Measurements from ENCODE around the gene SLC33A1. TPM values are rescaled to one million over a fixed set of nuclear protein-coding genes. Genes with fewer than 3 reads are reported as not detected.
A peak's percentile ranks its signal among the peaks of the same experiment; 100 is the strongest.
"Not testable (repeated sequence)": the region's sequence is repeated elsewhere in the genome, so short reads cannot be mapped to it uniquely, and the experiment has no call there.

Gene SLC33A1
- total RNA-seq, 2 donors from 2014 or later: 29.1 to 36.7 TPM

- H3K9me3 Mint-ChIP-seq: no peaks in the 10 kb centered on the region
- no peaks in the 10 kb centered on the region for H3K27me3 Mint-ChIP-seq
- peak overlapping the region; percentile 97 for H3K4me3 Mint-ChIP-seq
- DNase-seq (ENCODE audit: low spot score) (no peak), ATAC-seq (no peak)
- H3K36me3 Mint-ChIP-seq: peaks cover 6% of the 10 kb centered on the region
- peak overlapping the region; percentile 76 to 88 for H3K27ac Mint-ChIP-seq
- H3K4me1 Mint-ChIP-seq (ENCODE audit: low read depth in 2 of 2): peaks cover 9 to 26% of the 10 kb centered on the region in 2 donors
These were observed 17.5 kb upstream of the SLC33A1 start for GRCh38 chr3:155871746-155872158.

- peaks cover 6% of the 10 kb centered on the region for H3K36me3 Mint-ChIP-seq
- ATAC-seq (peak; percentile 20 to 34), DNase-seq (ENCODE audit: low spot score) (peak; percentile 65)
- no peaks in the 10 kb centered on the region for H3K27me3 Mint-ChIP-seq
- peak overlapping the region; percentile 97 for H3K4me3 Mint-ChIP-seq
- H3K27ac Mint-ChIP-seq: peak overlapping the region; percentile 76 to 88
- peaks cover 9 to 24% of the 10 kb centered on the region in 2 donors for H3K4me1 Mint-ChIP-seq (ENCODE audit: low read depth in 2 of 2)
- H3K9me3 Mint-ChIP-seq: no peaks in the 10 kb centered on the region
These were observed 16.9 kb upstream of the SLC33A1 start for GRCh38 chr3:155870945-155871745.

GRCh38 chr3:155870133-155870944 is 16.1 kb upstream of the SLC33A1 start, which contains the start of gene GMPS:
GMPS (plus strand) TSS chr3:155870650; CDS start chr3:155870871, 221 bp downstream.
- H3K9me3 Mint-ChIP-seq: no peaks in the 10 kb centered on the region
- peaks cover 6% of the 10 kb centered on the region for H3K36me3 Mint-ChIP-seq
- H3K4me3 Mint-ChIP-seq: peak within 1 kb of the TSS; percentile 97
- ATAC-seq (peak; percentile 98 to 99), DNase-seq (ENCODE audit: low spot score) (peak; percentile 98)
- no peaks in the 10 kb centered on the region for H3K27me3 Mint-ChIP-seq
- peak within 1 kb of the TSS; percentile 88 for H3K27ac Mint-ChIP-seq
- H3K4me1 Mint-ChIP-seq (ENCODE audit: low read depth in 2 of 2): peaks cover 7 to 17% of the 10 kb centered on the region in 2 donors

GRCh38 chr3:155869691-155870090 is 15.5 kb upstream of the SLC33A1 start:
- peaks cover 6% of the 10 kb centered on the region for H3K36me3 Mint-ChIP-seq
- no peaks in the 10 kb centered on the region for H3K27me3 Mint-ChIP-seq
- DNase-seq (ENCODE audit: low spot score): no peak
- H3K4me3 Mint-ChIP-seq: peak overlapping the region; percentile 88
- no peak for ATAC-seq
- H3K9me3 Mint-ChIP-seq: no peaks in the 10 kb centered on the region
- peak overlapping the region; percentile 72 to 88 for H3K27ac Mint-ChIP-seq
- H3K4me1 Mint-ChIP-seq (ENCODE audit: low read depth in 2 of 2): peaks cover 7 to 17% of the 10 kb centered on the region in 2 donors

GRCh38 chr3:155863072-155863784 is 9.0 kb upstream of the SLC33A1 start:
- peak overlapping the region; percentile 38 for H3K4me3 Mint-ChIP-seq
- ATAC-seq: no peak
- DNase-seq (ENCODE audit: low spot score): no peak
- peaks cover 9 to 13% of the 10 kb centered on the region in 2 donors for H3K4me1 Mint-ChIP-seq (ENCODE audit: low read depth in 2 of 2)
- no peaks in the 10 kb centered on the region for H3K27me3 Mint-ChIP-seq
- H3K27ac Mint-ChIP-seq: peak overlapping the region; percentile 81 to 89
- no peaks in the 10 kb centered on the region for H3K9me3 Mint-ChIP-seq
- H3K36me3 Mint-ChIP-seq: no peaks in the 10 kb centered on the region

- peaks cover 9 to 13% of the 10 kb centered on the region in 2 donors for H3K4me1 Mint-ChIP-seq (ENCODE audit: low read depth in 2 of 2)
- not testable (repeated sequence) for H3K36me3 Mint-ChIP-seq
These were observed 8.2 kb upstream of the SLC33A1 start for GRCh38 chr3:155862290-155862982.

GRCh38 chr3:155861476-155862183 is 7.4 kb upstream of the SLC33A1 start:
- no peak for DNase-seq (ENCODE audit: low spot score)
- peaks cover 0 to 2% of the 10 kb centered on the region in 2 donors for H3K27me3 Mint-ChIP-seq
- H3K36me3 Mint-ChIP-seq: no peaks in the 10 kb centered on the region
- H3K4me3 Mint-ChIP-seq: peak overlapping the region; percentile 38
- peaks cover 9 to 13% of the 10 kb centered on the region in 2 donors for H3K4me1 Mint-ChIP-seq (ENCODE audit: low read depth in 2 of 2)
- H3K27ac Mint-ChIP-seq: peak overlapping the region; percentile 81 to 89
- H3K9me3 Mint-ChIP-seq: no peaks in the 10 kb centered on the region
- no peak for ATAC-seq

More at GRCh38 chr3:155862290-155862982, 8.2 kb upstream of the SLC33A1 start:
- peak overlapping the region; percentile 38 for H3K4me3 Mint-ChIP-seq
- ATAC-seq (peak; percentile 82 to 90), DNase-seq (ENCODE audit: low spot score) (peak; percentile 80)
- not testable (repeated sequence) for H3K9me3 Mint-ChIP-seq, H3K27me3 Mint-ChIP-seq
- peak overlapping the region; percentile 81 to 89 for H3K27ac Mint-ChIP-seq

- not testable (repeated sequence) for DNase-seq (ENCODE audit: low spot score)
These were observed 6.2 kb upstream of the SLC33A1 start for GRCh38 chr3:155860424-155860823.

GRCh38 chr3:155859859-155860258 is 5.6 kb upstream of the SLC33A1 start:
- ATAC-seq: no peak
- peak overlapping the region in 1 of 2 donors; percentile 19 for H3K27ac Mint-ChIP-seq

More at GRCh38 chr3:155860424-155860823, 6.2 kb upstream of the SLC33A1 start:
- H3K4me1 Mint-ChIP-seq (ENCODE audit: low read depth in 2 of 2): peaks cover 9 to 13% of the 10 kb centered on the region in 2 donors
- H3K27ac Mint-ChIP-seq: peak overlapping the region in 1 of 2 donors; percentile 19
- H3K27me3 Mint-ChIP-seq, H3K36me3 Mint-ChIP-seq, H3K9me3 Mint-ChIP-seq, ATAC-seq, H3K4me3 Mint-ChIP-seq: not testable (repeated sequence)

GRCh38 chr3:155853214-155854140 is 750 bp downstream of the SLC33A1 start:
- Mint-ChIP-seq H3K27ac (peak overlapping the region; percentile 100), H3K36me3 (peaks cover 16% of the 10 kb centered on the region), H3K9me3 (no peaks in the 10 kb centered on the region), H3K27me3 (peaks cover 0 to 2% of the 10 kb centered on the region in 2 donors), H3K4me3 (peak overlapping the region; percentile 99), H3K4me1 (ENCODE audit: low read depth in 2 of 2) (peaks cover 28 to 31% of the 10 kb centered on the region in 2 donors)
- peak; percentile 64 for DNase-seq (ENCODE audit: low spot score)
- peak in 1 of 2 donors; percentile 2 for ATAC-seq

More at GRCh38 chr3:155859859-155860258, 5.6 kb upstream of the SLC33A1 start:
- Mint-ChIP-seq H3K36me3 (peaks cover 1% of the 10 kb centered on the region), H3K4me1 (ENCODE audit: low read depth in 2 of 2) (peaks cover 12 to 16% of the 10 kb centered on the region in 2 donors), H3K4me3 (no peak overlapping the region), H3K27me3 (peaks cover 0 to 2% of the 10 kb centered on the region in 2 donors), H3K9me3 (no peaks in the 10 kb centered on the region)
- DNase-seq (ENCODE audit: low spot score): no peak

- DNase-seq (ENCODE audit: low spot score) (no peak), ATAC-seq (no peak)
- H3K36me3 Mint-ChIP-seq: peaks cover 23% of the 10 kb centered on the region
- peaks cover 0 to 2% of the 10 kb centered on the region in 2 donors for H3K27me3 Mint-ChIP-seq
- H3K4me1 Mint-ChIP-seq (ENCODE audit: low read depth in 2 of 2): peaks cover 34 to 41% of the 10 kb centered on the region in 2 donors
- peak overlapping the region; percentile 100 for H3K27ac Mint-ChIP-seq
- H3K9me3 Mint-ChIP-seq: no peaks in the 10 kb centered on the region
- peak overlapping the region; percentile 99 for H3K4me3 Mint-ChIP-seq
These were observed 1.9 kb downstream of the SLC33A1 start for GRCh38 chr3:155852341-155852740.
